Measurements from ENCODE around the gene TNMD.

GRCh38 chrX:100647739-100648138 is 63.0 kb downstream of the TNMD start:
- TF ChIP-seq POLR2A (IDR thresholded peaks at IDR 0.05; ENCODE audit: low read depth, low read length), result no peak
- no peak for TF ChIP-seq RCOR1 (IDR thresholded peaks at IDR 0.05; ENCODE audit: insufficient replicate concordance, low read length)
- no peak for TF ChIP-seq CTCF (conservative IDR thresholded peaks at IDR 0.05; ENCODE audit: low read depth, low read length)
- no peak for TF ChIP-seq RFX5 (IDR thresholded peaks at IDR 0.05; ENCODE audit: low read depth, low read length)
- TF ChIP-seq USF2 (IDR thresholded peaks at IDR 0.05; ENCODE audit: low read depth, low read length), result no peak
- TF ChIP-seq CEBPB (IDR thresholded peaks at IDR 0.05; ENCODE audit: low read depth, low read length), result no peak
- TF ChIP-seq BHLHE40 (IDR thresholded peaks at IDR 0.05; ENCODE audit: low read depth, low read length), result no peak
- TF ChIP-seq RAD21 (IDR thresholded peaks at IDR 0.05; ENCODE audit: low read length), result no peak
- no peak for TF ChIP-seq MXI1 (IDR thresholded peaks at IDR 0.05; ENCODE audit: borderline replicate concordance, low read depth, low read length)
- TF ChIP-seq FOS (IDR thresholded peaks at IDR 0.05; ENCODE audit: low read depth, low read length), result no peak
- TF ChIP-seq MAFK (IDR thresholded peaks at IDR 0.05; ENCODE audit: low read depth, low read length), result no peak
- TF ChIP-seq SMC3 (IDR thresholded peaks at IDR 0.05; ENCODE audit: low read depth, low read length), result no peak
- TF ChIP-seq MAZ (IDR thresholded peaks at IDR 0.05; ENCODE audit: borderline replicate concordance, low read depth, low read length), result no peak

Data from IMR-90 (cell line).